GM21825 (cell line): ENCODE results near the gene PARS2.
"Not testable (repeated sequence)": the region's sequence is repeated elsewhere in the genome, so short reads cannot be mapped to it uniquely, and the experiment has no call there.

Experiments used
- ATAC-seq: cut with Tn5 transposase; IDR thresholded peaks from one replicate; pipeline ENCODE4 v1.9.1; 2021; ENCODE audit warnings: mild to moderate bottlenecking, moderate library complexity; ENCODE audit not compliant: unreplicated experiment

PARS2 gene

GRCh38 chr1:54775828-54776721 lies 11.8 kb upstream of the PARS2 start:
- not testable (repeated sequence) for ATAC-seq

GRCh38 chr1:54774820-54775498 lies 10.6 kb upstream of the PARS2 start:
- ATAC-seq: no peak

GRCh38 chr1:54772951-54773350 lies 8.6 kb upstream of the PARS2 start:
- ATAC-seq: no peak

DNA sequence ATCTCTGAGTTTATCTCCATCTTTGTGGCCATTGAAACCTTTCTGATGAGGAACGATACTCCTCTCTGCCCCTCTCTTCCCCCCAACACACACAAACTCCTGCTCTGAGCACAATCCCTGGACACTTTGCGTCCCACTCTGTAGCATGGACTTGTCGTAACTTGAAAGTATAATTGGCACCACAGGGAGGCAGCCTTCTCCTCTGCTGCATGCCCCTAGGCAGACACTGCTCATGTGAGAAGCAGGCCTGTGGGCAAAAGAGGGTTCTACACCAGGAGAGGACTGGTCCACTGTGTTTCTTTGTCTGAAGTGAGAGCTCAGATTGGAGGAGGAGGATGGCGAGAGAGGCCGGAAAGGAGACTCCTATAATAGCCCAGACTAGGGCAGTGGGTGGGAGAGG lies 3.8 kb upstream of the PARS2 start:
- no peak for ATAC-seq

DNA sequence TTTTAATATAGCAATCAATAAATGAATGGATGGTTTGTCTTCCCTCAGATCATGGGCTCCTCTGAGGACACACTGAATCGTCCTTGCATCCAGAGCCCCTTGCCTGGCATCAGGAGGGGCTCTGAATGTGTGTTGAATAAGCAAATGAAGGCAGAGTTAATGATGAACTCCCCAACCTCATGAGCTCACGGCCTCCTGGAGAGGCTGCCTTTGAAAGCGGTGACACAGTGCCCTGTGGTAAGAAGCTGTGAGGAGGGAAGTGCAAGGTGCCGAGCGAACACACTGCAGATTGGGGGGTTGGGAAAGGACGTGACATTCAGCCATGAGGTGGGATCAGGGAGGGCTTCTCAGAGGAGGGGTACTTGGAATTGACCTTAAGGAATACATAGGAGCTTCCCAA lies 3.2 kb upstream of the PARS2 start:
- ATAC-seq: no peak

GRCh38 chr1:54766726-54767125 lies 2.4 kb upstream of the PARS2 start:
- no peak for ATAC-seq

DNA sequence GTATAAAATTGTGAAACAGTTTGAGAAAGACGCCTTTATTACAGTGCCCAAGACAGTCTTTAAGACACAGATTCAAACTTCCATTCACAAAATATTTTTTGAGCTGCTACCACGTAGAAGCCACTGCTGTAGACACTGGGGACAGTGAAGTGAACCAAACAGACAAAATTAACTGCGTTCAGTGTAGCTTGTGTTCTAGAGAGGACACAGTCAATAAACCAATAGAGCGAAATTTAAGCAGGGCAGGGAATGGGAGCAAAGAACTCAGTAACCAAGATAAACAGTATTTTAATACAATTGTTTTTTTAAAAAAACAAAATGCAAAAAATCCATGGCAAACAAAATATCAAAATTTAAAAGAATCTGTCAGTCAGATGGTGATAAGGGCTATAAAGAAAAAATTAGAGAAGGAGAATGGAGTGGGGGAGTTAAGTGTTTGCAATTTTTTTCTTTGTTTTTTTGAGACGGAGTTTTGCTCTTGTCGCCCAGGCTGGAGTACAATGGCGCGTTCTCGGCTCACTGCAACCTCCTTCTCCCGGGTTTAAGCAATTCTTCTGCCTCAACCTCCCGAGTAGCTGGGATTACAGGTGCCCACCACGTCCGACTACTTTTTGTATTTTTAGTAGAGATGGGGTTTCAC lies 719 bp upstream of the PARS2 start:
- ATAC-seq: peak; percentile 4

GRCh38 chr1:54763816-54764132 lies 549 bp downstream of the PARS2 start:
- ATAC-seq: no peak

DNA sequence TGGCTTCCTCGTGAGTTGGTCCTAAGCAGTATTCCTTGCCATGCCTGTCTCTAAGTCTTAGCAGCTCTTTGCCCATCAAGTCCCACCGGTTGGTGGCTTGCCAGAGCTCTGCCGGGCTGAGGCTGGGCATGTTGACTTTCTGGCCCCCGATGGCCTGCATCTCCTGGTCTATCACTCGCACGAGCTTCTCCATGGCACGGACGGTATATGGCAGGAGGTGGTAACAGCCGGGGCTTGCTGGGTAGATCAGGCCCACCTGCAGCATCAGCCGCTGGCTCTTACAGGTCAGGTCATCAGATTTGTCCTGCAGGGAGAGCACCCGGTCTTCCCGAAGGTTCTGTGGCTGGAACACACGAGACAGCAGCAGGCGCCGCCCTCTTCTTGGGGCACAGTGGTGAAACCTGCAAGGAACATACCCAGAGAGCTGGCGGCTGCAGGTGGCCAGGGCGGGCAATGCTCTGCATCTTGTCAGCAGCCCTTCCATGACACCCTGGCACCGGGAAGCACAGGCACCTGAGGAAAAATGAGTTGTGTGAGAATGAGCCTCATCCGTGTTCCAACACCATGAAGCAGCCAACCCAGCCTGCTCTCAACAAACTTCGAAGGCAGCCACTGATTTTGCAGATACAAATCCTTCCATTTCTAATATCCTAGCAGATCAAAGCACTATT lies 5.5 kb downstream of the PARS2 start:
- no peak for ATAC-seq

- no peak for ATAC-seq
Observed at GRCh38 chr1:54757833-54758232, 6.5 kb downstream of the PARS2 start.

- no peak for ATAC-seq
Observed at GRCh38 chr1:54754486-54755285, 9.6 kb downstream of the PARS2 start.

DNA sequence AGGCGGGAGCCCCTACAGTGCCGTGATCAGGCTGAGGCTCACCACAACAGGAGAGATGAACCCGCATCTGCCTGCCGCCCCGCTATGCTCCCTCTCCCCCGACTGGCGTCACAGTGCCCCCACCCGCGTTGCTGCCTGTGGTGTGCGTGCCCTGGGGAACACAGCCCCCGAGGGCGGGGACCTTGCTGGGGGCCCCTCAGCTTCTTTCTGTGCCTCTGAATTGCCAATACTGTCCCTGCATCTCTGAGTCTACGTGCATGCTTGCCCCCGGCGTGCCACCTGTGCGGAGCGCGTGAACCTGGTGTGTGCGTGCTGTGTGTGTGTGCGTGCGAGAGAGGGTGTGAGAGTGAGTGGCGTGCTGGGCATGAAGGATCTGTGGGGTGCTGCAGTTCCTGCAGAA lies 10.3 kb downstream of the PARS2 start:
- no peak for ATAC-seq

DNA sequence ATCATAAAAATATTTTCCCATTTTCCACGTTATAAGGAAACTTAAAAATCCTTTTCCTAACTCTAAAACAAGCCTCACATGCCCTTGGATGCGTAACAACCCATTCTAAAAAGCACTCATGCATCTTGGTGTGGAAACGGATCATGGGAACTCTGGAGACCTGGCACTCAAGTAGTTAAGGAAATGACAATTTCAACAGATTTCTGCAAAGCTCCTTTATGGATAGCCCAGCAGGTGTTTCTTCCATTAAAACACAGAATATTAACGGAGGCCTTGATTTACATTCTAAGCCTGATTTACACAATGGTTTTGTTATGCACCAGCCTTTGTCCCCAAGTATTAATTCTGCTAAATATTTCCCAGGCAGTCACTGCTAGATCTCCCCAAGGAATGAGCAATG lies 12.9 kb downstream of the PARS2 start:
- ATAC-seq: no peak

DNA sequence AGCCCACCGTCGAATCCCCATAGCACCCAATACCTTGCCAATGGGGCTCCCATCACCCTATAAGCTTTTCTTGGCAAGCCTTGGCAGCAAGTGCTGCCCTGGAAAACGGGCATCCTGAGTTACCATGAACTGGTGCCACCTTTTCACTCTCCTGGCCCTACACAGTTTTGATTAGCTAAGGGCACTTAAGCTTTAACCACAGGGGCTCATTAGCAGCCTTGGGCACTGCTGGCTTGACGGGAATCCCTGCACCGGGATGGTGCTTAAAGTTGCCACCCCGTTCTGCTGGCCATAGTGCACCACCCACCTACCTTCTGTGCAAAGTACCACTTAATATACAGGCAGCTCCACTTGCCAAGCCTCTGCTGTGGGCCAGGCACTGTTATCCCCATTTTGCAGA lies 13.7 kb downstream of the PARS2 start:
- no peak for ATAC-seq

DNA sequence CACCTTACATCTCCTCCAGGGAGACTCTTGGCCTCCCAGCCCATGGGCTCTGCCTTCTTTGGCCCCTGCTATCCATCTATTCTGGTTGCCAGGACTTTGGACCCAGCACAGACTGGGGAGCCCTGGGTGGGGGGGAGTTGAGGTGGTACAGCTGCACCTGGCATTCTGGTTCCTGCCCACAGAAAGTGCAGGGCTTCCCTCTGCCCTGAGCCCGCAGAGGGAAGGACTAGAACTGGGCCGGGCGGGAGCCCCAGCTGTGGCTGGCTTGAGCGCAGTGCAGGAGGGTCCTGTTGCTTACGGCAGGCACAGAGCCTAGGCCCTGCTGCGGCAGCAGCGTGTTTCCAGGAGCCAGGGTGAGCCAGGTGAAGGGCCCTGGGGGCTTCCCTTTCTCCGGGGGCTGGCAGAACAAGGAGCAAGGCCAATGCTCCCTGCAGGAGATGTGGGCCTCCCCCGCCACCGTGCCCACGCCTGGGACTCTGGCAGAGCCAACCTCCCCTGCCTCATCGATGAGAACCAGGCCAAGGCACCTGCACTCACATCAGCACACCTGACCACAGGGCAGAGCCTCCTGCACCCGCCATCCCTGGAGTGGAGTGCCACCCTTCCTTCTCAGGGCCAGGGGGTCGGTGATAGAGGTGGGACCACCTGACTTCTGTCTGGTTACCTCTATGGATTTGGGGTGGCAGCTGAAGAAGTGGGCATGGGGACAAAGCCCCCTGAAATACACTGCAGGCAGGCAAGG lies 16.1 kb downstream of the PARS2 start:
- no peak for ATAC-seq

- no peak for ATAC-seq
Observed at GRCh38 chr1:54745864-54746263, 18.5 kb downstream of the PARS2 start.

DNA sequence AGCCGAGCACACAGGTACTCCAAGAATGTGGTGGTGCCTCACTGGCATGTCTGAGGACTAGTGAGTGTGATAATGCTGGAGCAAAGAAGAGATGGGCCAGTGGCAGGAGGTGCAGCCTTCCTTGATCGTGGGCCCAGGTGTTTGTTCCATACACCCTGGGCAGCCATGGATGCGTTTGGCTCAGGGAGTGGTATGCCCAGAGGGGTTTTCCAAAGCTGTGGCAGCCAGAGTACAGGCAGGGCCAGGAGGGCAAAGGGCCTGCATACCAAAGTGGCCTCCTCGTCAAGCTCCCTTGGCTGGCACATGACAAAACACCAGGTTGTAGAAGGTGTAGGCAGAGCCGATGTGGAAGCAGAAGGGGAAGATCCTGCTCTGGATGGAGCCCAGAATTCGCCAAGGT lies 19.0 kb downstream of the PARS2 start:
- no peak for ATAC-seq

DNA sequence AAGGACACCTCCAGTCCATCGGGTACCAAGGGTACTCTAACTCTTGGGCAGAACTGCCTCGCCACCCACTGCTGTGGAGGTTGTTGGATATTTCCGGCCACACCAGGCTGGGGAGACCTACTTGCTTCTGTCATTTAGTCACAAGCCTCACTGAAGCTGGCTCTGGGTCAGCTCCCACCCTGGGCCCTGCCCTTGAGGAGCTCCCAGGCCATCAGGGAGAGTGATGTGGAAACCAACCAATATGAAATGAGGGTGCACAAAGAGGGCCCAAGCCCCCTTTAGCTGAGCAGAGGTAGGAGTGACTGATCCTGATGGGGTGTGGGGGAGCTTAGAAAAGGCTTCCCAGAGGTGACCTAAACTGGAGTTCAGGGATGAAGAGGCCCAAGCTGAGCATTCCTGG lies 19.6 kb downstream of the PARS2 start:
- no peak for ATAC-seq

DNA sequence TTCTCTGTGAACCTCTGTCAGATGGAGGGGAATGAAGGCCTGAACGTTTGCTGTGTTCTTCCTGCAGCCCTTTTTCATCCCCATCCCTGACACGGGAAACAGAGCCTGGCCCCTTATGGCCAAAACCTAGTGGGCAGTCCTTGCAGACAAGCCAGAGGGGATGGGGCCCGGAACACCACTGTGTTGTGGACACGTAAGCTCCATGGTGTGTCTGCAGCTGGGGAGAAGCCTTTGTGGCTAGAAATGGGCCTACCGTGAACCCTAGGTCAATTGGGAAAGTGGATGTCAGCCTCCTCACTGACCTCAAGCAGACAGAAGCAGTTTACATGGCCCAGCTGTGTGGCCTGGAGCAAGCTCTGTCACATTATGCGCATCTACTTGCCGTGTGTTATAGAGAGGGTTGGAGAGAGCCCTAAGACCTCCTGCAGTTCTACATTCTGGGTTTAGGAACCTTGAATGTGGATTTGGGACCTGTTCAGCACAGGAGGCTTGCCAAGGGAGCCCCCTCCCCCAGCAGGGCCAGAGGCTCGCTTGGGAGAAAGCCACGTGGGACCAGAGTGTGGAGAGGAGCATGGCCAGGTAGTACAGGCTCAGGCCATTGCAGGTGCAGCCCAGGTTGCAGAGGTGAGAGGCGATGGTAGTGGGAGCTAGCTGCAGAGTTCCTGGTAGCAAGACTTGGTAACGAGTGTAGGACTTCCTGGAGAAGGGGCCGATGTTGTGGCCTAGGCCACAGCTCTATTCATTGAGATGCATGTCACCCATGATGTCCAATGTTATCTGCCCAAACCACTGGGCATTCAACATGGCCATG lies 20.7 kb downstream of the PARS2 start:
- ATAC-seq: no peak
